ENCODE measurements around the gene RGS3.
A peak's percentile ranks its signal among the peaks of the same experiment; 100 is the strongest.
"Not testable (repeated sequence)": the region's sequence is repeated elsewhere in the genome, so short reads cannot be mapped to it uniquely, and the experiment has no call there.

RGS3 gene

DNA sequence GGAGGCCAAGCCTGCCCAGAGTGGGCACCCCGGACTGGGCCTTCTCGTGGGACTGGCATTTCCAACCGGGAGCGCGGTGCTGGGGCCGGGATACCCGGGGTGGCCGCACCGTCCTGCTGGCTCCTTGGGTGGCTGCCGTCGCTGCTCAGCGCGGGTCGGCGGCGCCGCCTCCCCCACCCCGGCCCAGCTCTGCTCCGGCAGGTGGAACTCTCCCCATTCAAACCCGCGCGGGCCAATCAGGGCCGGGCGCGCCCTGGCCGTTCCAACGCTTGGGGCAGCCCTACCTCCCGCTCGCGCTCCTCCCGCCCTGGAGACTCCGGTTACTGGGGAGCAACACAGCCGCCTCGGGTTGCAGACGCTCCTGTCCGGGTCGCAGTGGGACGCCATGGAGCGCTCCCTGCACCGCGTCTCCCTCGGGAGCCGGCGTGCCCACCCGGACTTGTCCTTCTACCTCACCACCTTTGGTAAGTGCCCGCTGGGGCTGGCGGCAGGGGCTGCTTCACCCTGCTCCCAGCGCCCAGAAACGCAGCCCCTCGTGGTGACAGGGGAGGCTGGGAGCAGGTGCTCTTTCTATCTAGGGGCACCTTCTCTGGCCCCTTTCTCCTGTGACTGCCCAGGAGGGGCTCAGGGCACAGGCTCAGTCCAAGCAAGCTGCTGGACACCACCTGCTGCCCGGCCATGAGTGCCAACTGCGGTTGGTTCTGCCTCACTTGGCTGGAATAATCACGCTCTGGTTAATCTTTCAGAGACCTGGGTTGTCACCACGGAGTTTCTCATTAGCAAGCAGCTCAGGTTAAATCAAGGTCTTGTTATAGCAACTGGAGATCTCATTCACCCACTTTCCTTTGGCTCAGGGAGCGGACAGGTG, at the start of gene RGS3:
Gene RGS3, plus strand, starts transcription at position 310 of the 868 bp plus-strand sequence. Its CDS starts 76 bp downstream, at position 386.
- DNase-seq, result peak; percentile 75

- no peak for DNase-seq
Measured at GRCh38 chr9:113416149-113416721, 47.3 kb upstream of the RGS3 start.

DNA sequence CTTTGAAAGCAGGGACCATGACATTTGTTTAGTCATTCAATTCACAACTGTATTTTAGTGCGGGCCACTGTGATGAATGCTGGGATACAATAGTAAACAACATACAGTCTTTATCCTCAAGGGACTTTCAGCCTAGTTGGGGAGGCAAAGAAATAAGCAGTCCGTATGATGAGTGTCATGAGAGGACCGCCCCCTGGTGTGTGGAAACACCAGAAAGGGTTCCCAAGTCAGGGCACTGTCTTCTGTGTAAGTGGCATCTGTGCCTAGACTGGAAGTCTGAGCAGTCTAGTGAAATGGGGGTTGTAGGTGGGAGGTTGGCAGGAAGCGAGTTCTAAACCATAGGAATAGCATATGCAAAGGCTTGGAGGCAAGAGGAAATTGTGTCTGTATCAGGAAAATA, 46.2 kb upstream of the RGS3 start:
- DNase-seq, result no peak

DNA sequence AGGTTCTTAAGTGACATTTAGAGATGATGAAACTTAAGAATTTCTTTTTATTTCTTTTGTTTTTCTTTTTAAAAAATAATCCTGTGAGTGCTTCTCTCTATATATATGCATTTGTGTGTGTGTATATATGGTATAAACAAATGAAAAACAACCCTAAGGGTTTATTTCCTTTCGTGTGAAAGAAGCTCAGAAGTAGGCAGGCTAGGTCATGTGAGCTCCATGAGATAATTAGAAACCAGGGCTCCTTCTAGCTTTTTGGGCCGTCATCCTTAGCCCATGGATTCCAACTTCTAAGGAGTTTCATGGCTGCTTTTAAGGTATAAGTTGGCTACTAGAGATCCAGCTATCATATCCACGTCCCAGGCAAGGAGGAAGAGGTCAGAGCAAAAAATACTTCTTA, 41.8 kb upstream of the RGS3 start:
- DNase-seq, result no peak

DNA sequence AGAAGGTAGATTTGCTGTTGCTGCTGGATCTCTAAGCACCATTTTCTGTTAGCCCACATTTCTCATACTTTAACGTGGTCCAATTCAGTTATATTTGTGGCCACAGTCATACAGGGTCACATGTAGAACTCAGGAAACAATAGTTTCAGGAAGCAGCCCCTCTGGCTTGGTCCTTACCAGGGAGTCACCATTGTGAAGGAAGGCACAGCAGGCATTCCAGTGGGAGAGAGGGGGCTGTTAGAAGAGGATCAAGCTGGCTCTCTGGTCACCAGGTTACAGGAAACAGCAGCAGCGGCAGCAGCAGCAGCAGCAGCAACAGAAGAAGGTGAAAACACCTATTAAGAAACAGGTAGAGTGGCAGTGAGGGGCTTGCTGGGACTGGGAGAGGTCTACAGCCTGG, 38.5 kb upstream of the RGS3 start:
- no peak for DNase-seq

DNA sequence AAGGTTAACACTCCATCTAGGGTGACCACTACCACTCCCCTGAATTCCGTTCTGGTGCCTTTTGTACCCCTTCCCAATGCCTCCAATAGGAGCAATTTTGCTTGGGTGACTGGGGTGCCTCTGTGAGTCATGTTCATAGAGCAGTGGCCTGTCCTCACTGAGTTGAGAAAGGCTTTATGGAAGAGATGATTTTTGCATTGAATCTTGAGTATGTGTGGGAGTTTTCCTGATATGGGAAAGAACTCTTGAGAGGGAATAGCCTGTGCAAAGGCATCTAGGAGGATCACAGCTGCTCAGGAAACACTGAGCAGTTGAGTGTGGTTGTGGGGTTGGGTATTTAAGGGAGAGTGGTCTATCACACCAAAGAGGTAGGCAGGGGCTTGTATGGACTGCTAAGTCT, 36.8 kb upstream of the RGS3 start:
- no peak for DNase-seq

DNA sequence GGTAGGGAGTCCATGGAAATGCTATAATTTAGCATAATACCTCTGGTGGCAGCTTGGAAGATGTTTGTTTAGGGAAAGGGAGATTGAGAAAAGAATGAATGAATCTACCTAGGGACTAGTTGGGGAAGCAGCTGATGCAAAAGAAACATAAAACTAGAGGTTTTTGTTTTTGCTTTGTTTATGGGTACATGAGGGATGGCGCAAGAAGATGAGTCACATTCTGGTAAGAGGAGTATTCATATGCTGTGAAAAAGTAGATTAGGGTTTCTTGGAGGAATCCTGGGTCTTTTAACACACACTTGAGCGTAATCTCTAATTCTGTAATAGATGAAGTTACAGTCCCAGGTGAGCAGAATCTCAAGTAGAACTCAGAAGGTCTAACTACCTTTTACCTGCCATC, 35.9 kb upstream of the RGS3 start:
- no peak for DNase-seq

- no peak for DNase-seq
Measured at GRCh38 chr9:113428062-113428615, 35.4 kb upstream of the RGS3 start.

DNA sequence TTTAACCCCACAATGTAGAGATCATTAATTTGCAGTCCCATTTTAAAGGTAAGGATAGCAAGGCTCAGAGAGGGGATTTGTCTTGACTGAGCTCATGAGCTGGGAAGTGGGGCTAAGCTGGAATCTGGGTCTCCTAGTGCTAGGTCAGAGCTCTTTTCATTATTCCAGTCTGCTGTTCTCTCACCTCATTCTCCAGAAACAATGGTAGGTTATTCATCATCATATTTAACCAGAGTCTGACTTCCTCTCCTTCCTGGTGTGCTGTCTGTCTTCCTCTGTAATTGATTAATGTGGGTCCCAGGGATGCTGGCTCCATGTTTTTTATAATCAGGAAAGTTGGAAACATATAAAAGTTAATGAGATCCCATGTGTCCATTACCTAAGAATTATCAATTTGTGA, 32.3 kb upstream of the RGS3 start:
- DNase-seq, result no peak

DNA sequence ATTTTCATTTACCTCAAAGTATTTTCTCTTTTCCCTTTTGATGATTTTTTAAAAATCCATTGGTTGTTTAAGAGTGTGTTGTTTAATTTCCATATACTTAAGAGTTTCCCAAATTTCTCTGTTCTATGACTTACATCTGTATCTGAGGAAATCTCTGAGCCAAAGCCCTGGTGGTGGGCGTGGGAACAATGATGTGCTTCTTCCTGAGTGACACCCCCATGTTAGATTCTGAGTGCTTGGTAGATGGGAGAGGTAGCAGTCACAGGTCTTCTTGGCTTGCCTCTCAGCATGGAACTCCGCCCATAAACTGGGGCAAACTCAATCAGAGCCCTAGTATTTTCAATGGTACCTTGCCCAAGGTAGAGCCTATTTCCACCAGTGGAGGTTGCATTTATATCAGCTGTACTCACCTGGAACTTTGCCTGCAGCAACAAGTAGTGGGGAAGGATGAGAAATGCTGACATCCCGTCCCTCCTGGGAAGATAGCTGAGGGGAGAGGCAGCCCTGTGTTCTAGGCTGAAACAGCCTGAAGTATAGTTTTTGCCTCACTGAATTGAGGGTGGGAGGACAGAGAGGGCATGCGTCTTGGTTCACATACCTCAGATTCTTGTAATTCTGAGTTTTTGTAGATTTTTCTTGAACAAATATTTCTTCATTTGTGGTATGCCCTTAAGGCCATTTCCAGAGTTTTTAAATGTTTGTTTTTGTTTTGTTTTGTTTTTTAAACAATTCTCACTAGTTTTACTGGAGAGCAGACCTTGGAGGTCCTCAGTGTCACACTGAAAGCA, 26.6 kb upstream of the RGS3 start:
- no peak for DNase-seq

DNA sequence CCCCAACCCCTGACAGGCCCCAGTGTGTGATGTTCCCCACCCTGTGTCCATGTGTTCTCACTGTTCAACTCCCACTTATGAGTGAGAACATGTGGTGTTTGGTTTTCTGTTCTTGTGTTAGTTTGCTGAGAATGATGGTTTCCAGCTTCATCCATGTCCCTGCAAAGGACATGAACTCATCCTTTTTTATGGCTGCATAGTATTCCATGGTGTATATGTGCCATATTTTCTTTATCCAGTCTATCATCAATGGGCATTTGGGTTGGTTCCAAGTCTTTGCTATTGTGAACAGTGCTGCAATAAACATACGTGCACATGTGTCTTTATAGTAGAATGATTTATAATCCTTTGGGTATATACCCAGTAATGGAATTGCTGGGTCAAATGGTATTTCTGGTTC, 25.8 kb upstream of the RGS3 start:
- DNase-seq, result not testable (repeated sequence)

DNA sequence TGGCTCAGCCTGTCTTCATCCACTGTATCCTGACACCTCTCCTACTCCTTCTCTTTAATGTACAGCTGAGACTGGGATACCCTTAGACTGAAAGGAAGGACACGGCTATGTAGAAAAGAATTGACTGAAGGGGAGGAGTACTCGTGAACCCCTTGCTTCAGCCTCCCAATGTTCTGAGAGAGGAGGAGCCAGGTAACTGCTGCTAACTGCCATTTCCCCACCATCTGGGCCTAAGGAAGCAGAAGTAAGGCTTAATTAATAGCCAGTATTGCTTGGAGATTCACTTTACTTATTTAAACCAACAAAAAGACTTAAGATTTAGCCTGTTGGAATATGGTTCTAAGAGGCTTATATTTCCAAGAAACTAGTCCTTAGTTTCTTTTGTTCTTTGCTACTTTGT, 18.8 kb upstream of the RGS3 start:
- DNase-seq, result no peak

- DNase-seq, result peak; percentile 17
Measured at GRCh38 chr9:113446323-113446740, 17.2 kb upstream of the RGS3 start.

GRCh38 chr9:113449376-113449775, 14.2 kb upstream of the RGS3 start:
- no peak for DNase-seq

DNA sequence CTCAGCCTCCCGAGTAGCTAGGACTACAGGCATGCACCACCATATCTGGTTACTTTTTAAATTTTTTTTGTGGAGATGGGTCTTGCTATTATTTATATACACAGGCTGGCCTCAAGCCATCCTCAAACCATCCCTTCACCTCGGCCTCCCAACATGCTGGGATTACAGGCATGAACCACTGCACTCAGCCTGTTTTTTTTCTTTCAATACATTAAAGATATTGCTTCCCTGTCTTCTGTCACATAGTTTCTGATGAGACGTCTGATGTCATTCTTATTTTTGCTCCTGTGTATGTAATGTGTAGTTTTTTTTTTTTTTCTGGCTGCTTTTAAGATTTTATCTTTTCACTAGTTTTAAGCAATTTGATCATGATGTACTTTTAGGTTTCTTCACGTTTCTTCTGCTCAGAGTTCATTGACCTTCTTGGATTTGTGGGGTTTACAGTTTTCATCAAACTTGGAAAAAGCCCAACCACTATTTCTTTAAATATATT, 11.4 kb upstream of the RGS3 start:
- DNase-seq, result no peak

DNA sequence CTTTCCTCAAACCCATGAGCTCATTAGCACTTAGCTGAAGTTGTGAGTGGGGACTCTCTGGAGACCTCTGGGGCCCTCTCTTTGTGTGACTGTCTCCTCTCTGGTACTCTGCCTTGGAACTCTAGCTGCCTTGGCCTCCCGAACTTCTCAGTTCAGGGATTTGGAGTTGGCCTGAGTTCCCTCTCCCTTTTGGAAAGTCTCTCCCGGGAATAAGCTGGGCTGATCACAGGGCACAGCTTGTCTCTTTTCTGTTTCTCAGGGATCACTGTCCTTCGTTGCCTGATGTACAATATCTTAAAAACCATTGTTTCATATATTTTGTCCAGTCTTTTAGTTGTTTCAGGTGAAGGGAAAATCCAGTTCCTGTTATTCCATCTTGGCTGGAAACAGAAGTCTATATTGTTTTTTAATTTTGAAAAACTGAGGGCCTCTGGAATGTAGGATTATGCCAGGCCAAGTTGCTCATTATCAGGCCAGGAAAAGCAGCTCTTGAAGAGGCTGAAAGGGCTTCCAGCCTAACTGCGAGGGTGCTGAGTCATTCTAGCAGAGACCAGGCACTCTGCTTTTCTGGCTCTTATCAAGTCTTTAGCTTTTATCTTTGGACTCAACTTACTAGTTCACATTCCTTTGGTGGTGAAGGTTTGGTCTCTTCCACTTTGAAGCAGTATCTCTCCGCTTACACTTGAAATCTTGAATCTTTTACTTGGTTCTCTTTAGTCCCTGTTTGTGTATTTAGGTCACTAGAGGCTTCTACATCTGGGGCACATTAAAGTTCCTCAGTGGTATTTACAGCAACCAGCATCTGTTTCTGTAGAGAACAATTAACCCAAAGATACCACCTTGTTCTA, 8.4 kb upstream of the RGS3 start:
- DNase-seq, result peak; percentile 34

- no peak for DNase-seq
Measured at GRCh38 chr9:113456235-113456634, 7.3 kb upstream of the RGS3 start.

- no peak for DNase-seq
Measured at GRCh38 chr9:113461285-113461684, 2.2 kb upstream of the RGS3 start.

GRCh38 chr9:113461943-113462342, 1.6 kb upstream of the RGS3 start:
- no peak for DNase-seq

DNA sequence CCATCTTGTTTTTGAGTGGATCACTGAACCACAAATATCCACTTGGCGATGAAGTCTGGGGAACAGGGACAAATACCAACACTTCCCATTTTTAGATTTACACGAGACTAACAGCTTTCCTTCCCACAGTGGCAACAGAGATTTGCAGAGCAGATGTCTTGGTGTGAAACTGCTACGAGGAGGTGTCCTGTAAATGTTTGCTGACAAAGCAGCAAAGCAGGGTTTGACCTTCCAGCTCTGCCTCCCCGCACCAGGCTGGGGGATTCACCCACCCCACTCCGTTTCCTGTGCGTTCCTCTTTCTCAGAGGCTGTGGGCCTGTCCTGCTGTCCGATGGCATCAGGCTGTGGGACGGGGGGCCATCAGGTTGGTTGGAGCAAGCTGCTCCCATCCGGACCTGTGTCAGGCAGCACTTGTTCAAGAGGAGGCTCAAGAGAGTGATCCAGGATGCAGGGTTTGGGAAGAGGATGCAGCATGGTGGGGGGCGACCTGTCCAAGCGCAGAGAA, 693 bp upstream of the RGS3 start:
- DNase-seq, result no peak

DNA sequence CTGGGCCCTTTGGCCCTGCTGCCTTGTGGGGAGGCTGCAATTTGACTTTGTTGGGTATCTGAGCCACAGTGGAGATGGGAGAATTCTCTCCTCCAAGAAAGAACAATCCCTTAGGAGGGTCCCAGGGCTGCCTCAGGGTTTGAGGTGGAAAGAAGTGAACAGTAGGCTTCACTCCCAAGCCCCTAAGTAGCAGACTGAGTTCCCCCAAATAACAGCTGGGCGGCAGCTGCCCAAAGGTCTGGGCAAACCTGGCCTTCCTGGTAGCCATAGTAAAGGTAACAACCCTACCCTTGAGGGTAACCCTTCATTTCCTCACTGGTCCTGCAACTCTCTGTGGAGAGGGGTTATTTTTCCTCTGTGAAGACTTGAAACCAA, 746 bp downstream of the RGS3 start:
- no peak for DNase-seq

GRCh38 chr9:113465599-113466140, 2.1 kb downstream of the RGS3 start:
- peak; percentile 81 for DNase-seq
